Lung (tissue), 12 donors: ENCODE results near the gene OXSR1. TPM values are rescaled to one million over a fixed set of nuclear protein-coding genes. Genes with fewer than 3 reads are reported as not detected.

Source experiments
- ATAC-seq: fragments of 200-7000 bp; cut with Tn5 transposase; one replicate; pipeline ENCODE4 v1.9.1; 2020; ENCODE audit warnings: moderate number of reproducible peaks; ENCODE audit not compliant: insufficient read depth, low FRiP score
- DNase-seq, 3 donors: peaks; one replicate each; pipeline ENCODE4 v3.0.0-alpha.2; 2013 to 2017
- H3K27ac ChIP-seq, 2 donors: one replicate each; pipeline ENCODE4 v1.5.1; 2013; ENCODE audit warnings: mild to moderate bottlenecking in 2 of 2, moderate library complexity in 2 of 2, control low read depth in 1 of 2, inconsistent platforms in 1 of 2, low read depth in 1 of 2, low read length in 1 of 2
- H3K27me3 ChIP-seq, 3 donors: one replicate each; pipeline ENCODE4 v1.5.1; 2013; ENCODE audit warnings: low read length in 2 of 3; ENCODE audit not compliant: control insufficient read depth in 3 of 3, insufficient read depth in 3 of 3
- H3K36me3 ChIP-seq, 4 donors: one replicate each; pipeline ENCODE4 v1.5.1; 2013; ENCODE audit warnings: low read length in 4 of 4, mild to moderate bottlenecking in 1 of 4, moderate library complexity in 1 of 4; ENCODE audit not compliant: control insufficient read depth in 4 of 4, insufficient read depth in 4 of 4
- H3K4me1 ChIP-seq, 5 donors: one replicate each; pipeline ENCODE4 v1.5.1; 2013; ENCODE audit warnings: low read length in 5 of 5, mild to moderate bottlenecking in 2 of 5, moderate library complexity in 1 of 5; ENCODE audit not compliant: control insufficient read depth in 5 of 5, insufficient read depth in 5 of 5
- H3K4me3 ChIP-seq: one replicate; pipeline ENCODE4 v1.5.1; 2013; ENCODE audit warnings: mild to moderate bottlenecking, control low read depth, moderate library complexity
- H3K9ac ChIP-seq, 2 donors: one replicate each; pipeline ENCODE4 v1.5.1; 2013; ENCODE audit warnings: low read length in 2 of 2, control low read depth in 1 of 2; ENCODE audit not compliant: insufficient read depth in 1 of 2
- H3K9me3 ChIP-seq, 4 donors: one replicate each; pipeline ENCODE4 v1.5.1; 2013; ENCODE audit warnings: low read length in 3 of 4, mild to moderate bottlenecking in 1 of 4, moderate library complexity in 1 of 4; ENCODE audit not compliant: control insufficient read depth in 4 of 4, insufficient read depth in 3 of 4
- WGBS, 2 donors: extraction: QIAGEN DNeasy Blood & Tissue Kit; methylation state at CpG; one replicate each; pipeline ENCODE4 v1.1.7; 2013; 5-methylcytosine and 5-hydroxymethylcytosine counted together
- polyA plus RNA-seq, 2 donors: library from polyadenylated mRNA; stranded (reverse); fragments of 200-250 nt; gene quantifications; one replicate each; pipeline ENCODE4 v1.2.1, GENCODE V29; 2013
- total RNA-seq, 2 donors: library from RNA; depleted of rRNA in 1 of 2; stranded (reverse); fragments of >200 nt in 1 of 2; gene quantifications; one replicate each; pipeline ENCODE4 v1.2.1, GENCODE V29; 2014 to 2021
- TF ChIP-seq, protein P1 (sequence below): IDR thresholded peaks from 2 replicates; pipeline ENCODE4 v1.5.1; 2012; ENCODE audit warnings: mild to moderate bottlenecking; ENCODE audit errors: control extremely low read depth, extremely low read depth
- donor health status: control.
- donor health status: control.
- donor health status: Bipolar disorder and iron deficiency.
- donor health status: healthy.
- donor health status: DM: yes; HTN: yes; CAD: no.

OXSR1 gene
- total and polyA plus RNA-seq, 4 donors: 11.9 to 38.9 (median 24.9) TPM

GRCh38 chr3:38219609-38220197, 54.4 kb downstream of the OXSR1 start:
- no peak overlapping the region for H3K27ac ChIP-seq
- H3K4me3 ChIP-seq: no peak overlapping the region
- no peak overlapping the region for H3K9ac ChIP-seq
- TF ChIP-seq, protein P1, sequence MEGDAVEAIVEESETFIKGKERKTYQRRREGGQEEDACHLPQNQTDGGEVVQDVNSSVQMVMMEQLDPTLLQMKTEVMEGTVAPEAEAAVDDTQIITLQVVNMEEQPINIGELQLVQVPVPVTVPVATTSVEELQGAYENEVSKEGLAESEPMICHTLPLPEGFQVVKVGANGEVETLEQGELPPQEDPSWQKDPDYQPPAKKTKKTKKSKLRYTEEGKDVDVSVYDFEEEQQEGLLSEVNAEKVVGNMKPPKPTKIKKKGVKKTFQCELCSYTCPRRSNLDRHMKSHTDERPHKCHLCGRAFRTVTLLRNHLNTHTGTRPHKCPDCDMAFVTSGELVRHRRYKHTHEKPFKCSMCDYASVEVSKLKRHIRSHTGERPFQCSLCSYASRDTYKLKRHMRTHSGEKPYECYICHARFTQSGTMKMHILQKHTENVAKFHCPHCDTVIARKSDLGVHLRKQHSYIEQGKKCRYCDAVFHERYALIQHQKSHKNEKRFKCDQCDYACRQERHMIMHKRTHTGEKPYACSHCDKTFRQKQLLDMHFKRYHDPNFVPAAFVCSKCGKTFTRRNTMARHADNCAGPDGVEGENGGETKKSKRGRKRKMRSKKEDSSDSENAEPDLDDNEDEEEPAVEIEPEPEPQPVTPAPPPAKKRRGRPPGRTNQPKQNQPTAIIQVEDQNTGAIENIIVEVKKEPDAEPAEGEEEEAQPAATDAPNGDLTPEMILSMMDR: no peak
- DNase-seq (no peak), ATAC-seq (no peak)
- no peaks in the 10 kb centered on the region for H3K9me3 ChIP-seq
- no peaks in the 10 kb centered on the region for H3K27me3 ChIP-seq
- WGBS, 2 donors: 92 to 96% methylated on average over 3 of the region's 3 CpGs
- no peaks in the 10 kb centered on the region for H3K4me1 ChIP-seq
- H3K36me3 ChIP-seq: peaks cover 3 to 17% (median 5%) of the 10 kb centered on the region in 4 donors

- no peaks in the 10 kb centered on the region for H3K9me3 ChIP-seq
- H3K27ac ChIP-seq: no peak overlapping the region
- H3K9ac ChIP-seq: no peak overlapping the region
- no peak for DNase-seq
- no peak for ATAC-seq
- TF ChIP-seq, protein P1: no peak
- H3K4me1 ChIP-seq: peaks cover 0 to 5% (median 0%) of the 10 kb centered on the region in 5 donors
- no peaks in the 10 kb centered on the region for H3K27me3 ChIP-seq
- no peak overlapping the region for H3K4me3 ChIP-seq
- WGBS, 2 donors: 96 to 100% methylated on average over 1 of the region's 1 CpG
- H3K36me3 ChIP-seq: peaks cover 3 to 17% (median 8%) of the 10 kb centered on the region in 4 donors
Observed at GRCh38 chr3:38221005-38221404, 55.7 kb downstream of the OXSR1 start.

DNA sequence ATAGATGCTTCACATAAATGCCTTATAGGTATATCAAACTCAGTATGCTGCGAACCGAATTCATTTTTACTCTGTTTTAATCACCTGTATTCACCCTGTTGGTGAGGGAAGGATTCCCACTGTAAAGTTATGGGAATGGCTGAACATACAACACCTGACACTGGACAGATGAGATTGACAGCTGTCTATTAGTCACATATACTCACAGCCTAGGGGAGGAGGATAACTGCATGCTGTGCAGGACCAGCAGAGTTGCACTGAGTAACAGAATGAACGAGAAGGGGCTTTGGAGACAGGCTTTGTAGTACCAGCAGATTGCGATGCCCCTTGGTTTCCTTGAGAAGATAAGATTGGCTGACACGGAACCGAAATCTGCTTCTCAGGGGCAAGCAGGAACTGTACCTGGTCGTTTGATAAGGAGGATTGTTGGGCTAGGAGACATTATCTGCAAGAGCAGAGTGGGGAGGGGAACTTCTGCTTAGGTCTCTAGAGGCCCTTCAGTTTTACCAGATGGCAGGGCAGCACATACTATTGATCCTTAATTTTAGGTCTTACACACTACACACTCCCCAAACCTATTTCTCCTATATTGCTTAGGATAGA, 56.8 kb downstream of the OXSR1 start:
- H3K4me3 ChIP-seq: no peak overlapping the region
- ATAC-seq (no peak), DNase-seq (no peak)
- no peaks in the 10 kb centered on the region for H3K9me3 ChIP-seq
- H3K4me1 ChIP-seq: peaks cover 0 to 7% (median 0%) of the 10 kb centered on the region in 5 donors
- TF ChIP-seq, protein P1: no peak
- 67 to 80% methylated on average over 7 of the region's 7 CpGs for WGBS, 2 donors
- H3K27me3 ChIP-seq: no peaks in the 10 kb centered on the region
- H3K9ac ChIP-seq: no peak overlapping the region
- H3K27ac ChIP-seq: no peak overlapping the region
- H3K36me3 ChIP-seq: peaks cover 3 to 15% (median 7%) of the 10 kb centered on the region in 4 donors
